Measurements from ENCODE around the gene IL22. TPM values are rescaled to one million over a fixed set of nuclear protein-coding genes. Genes with fewer than 3 reads are reported as not detected.
"Not testable (repeated sequence)": the region's sequence is repeated elsewhere in the genome, so short reads cannot be mapped to it uniquely, and the experiment has no call there.

The IL22 gene
- total RNA-seq, 2 experiments from 2014 or later: not detected

GRCh38 chr12:68210875-68211274 lies 42.5 kb downstream of the IL22 start:
- Histone ChIP-seq H3K79me2 (ENCODE audit: insufficient read depth, low read depth, low read length) (no peaks in the 10 kb centered on the region), H3K36me3 (ENCODE audit: insufficient read depth, low read length) (no peaks in the 10 kb centered on the region), H3K9me2 (ENCODE audit: insufficient read depth, low read length) (no peaks in the 10 kb centered on the region), H3K9me3 (ENCODE audit: low read length) (no peaks in the 10 kb centered on the region), H2AFZ (ENCODE audit: low read length) (no peak overlapping the region), H3K27ac (ENCODE audit: low read depth, low read length, poor library complexity, severe bottlenecking) (no peak overlapping the region), H3K4me2 (ENCODE audit: low read length) (no peak overlapping the region), H3K4me1 (ENCODE audit: insufficient read depth, low read length, poor library complexity, severe bottlenecking) (no peaks in the 10 kb centered on the region), H3K4me3 (ENCODE audit: low read depth, low read length, poor library complexity, severe bottlenecking) (no peak overlapping the region), H4K20me1 (ENCODE audit: insufficient read depth, low read length) (no peaks in the 10 kb centered on the region)
- intact Hi-C loops (cut with micrococcal nuclease; ENCODE audit: unreplicated experiment): no loop called here
- ChIA-PET POLR2A (no interaction called here), CTCF (ENCODE audit: unreplicated experiment) (no interaction called here)
- BruUV-seq (replicated peaks): no TSS peak
- TF ChIP-seq EZH2phosphoT487 (IDR thresholded peaks at IDR 0.05; ENCODE audit: borderline replicate concordance, low read depth, low read length) (no peak), CTCF (conservative IDR thresholded peaks at IDR 0.05; ENCODE audit: low read length) (no peak)
- DNase-seq (ENCODE audit: low spot score): no peak

- H3K9me3 ChIP-seq (ENCODE audit: low read length); H3K4me1 ChIP-seq (ENCODE audit: insufficient read depth, low read length, poor library complexity, severe bottlenecking); H4K20me1 ChIP-seq (ENCODE audit: insufficient read depth, low read length); H3K9me2 ChIP-seq (ENCODE audit: insufficient read depth, low read length); H3K36me3 ChIP-seq (ENCODE audit: insufficient read depth, low read length); H3K79me2 ChIP-seq (ENCODE audit: insufficient read depth, low read depth, low read length); H2AFZ ChIP-seq (ENCODE audit: low read length); POLR2A ChIA-PET; intact Hi-C loops (cut with micrococcal nuclease; ENCODE audit: unreplicated experiment); H3K4me2 ChIP-seq (ENCODE audit: low read length); BruUV-seq (replicated peaks); CTCF ChIA-PET (ENCODE audit: unreplicated experiment); H3K27ac ChIP-seq (ENCODE audit: low read depth, low read length, poor library complexity, severe bottlenecking); H3K4me3 ChIP-seq (ENCODE audit: low read depth, low read length, poor library complexity, severe bottlenecking); DNase-seq (ENCODE audit: low spot score): not testable (repeated sequence)
These were observed 44.2 kb downstream of the IL22 start for GRCh38 chr12:68209048-68209728.

- TF ChIP-seq EZH2phosphoT487 (IDR thresholded peaks at IDR 0.05; ENCODE audit: borderline replicate concordance, low read depth, low read length) (no peak), CTCF (conservative IDR thresholded peaks at IDR 0.05; ENCODE audit: low read length) (no peak)
- Histone ChIP-seq H4K20me1 (ENCODE audit: insufficient read depth, low read length) (no peaks in the 10 kb centered on the region), H3K4me1 (ENCODE audit: insufficient read depth, low read length, poor library complexity, severe bottlenecking) (no peaks in the 10 kb centered on the region), H3K9me2 (ENCODE audit: insufficient read depth, low read length) (no peaks in the 10 kb centered on the region), H3K9me3 (ENCODE audit: low read length) (no peaks in the 10 kb centered on the region), H2AFZ (ENCODE audit: low read length) (no peak overlapping the region), H3K4me3 (ENCODE audit: low read depth, low read length, poor library complexity, severe bottlenecking) (no peak overlapping the region), H3K4me2 (ENCODE audit: low read length) (no peak overlapping the region), H3K79me2 (ENCODE audit: insufficient read depth, low read depth, low read length) (no peaks in the 10 kb centered on the region), H3K36me3 (ENCODE audit: insufficient read depth, low read length) (no peaks in the 10 kb centered on the region), H3K27ac (ENCODE audit: low read depth, low read length, poor library complexity, severe bottlenecking) (no peak overlapping the region)
- POLR2A ChIA-PET: no interaction called here
- intact Hi-C loops (cut with micrococcal nuclease; ENCODE audit: unreplicated experiment): no loop called here
- no TSS peak for BruUV-seq (replicated peaks)
- CTCF ChIA-PET (ENCODE audit: unreplicated experiment): no interaction called here
- DNase-seq (ENCODE audit: low spot score): no peak
These were observed 46.1 kb downstream of the IL22 start for GRCh38 chr12:68207276-68207675.
